ENCODE results near the gene TMEM108.

TMEM108 gene

GRCh38 chr3:133014325-133014724, 23.9 kb upstream of the TMEM108 start:
- TF ChIP-seq POLR2AphosphoS5 (IDR thresholded peaks at IDR 0.05; ENCODE audit: low read depth, low read length) (no peak), SIN3A (IDR thresholded peaks at IDR 0.05; ENCODE audit: borderline replicate concordance, insufficient read depth, low read length) (no peak), TAF1 (IDR thresholded peaks at IDR 0.05; ENCODE audit: borderline replicate concordance, insufficient read depth, low read length) (no peak), REST (IDR thresholded peaks at IDR 0.05; ENCODE audit: insufficient read depth in 1 of 2, low read depth in 2 of 2, low read length in 2 of 2) (no peak), FOXP2 (optimal IDR thresholded peaks at IDR 0.05; ENCODE audit: borderline replicate concordance, extremely low read depth, extremely low read length, insufficient read depth) (no peak)

GRCh38 chr3:133016838-133017309, 21.3 kb upstream of the TMEM108 start:
- TF ChIP-seq SIN3A (IDR thresholded peaks at IDR 0.05; ENCODE audit: borderline replicate concordance, insufficient read depth, low read length) (no peak), POLR2AphosphoS5 (IDR thresholded peaks at IDR 0.05; ENCODE audit: low read depth, low read length) (no peak)

- TF ChIP-seq TAF1 (IDR thresholded peaks at IDR 0.05; ENCODE audit: borderline replicate concordance, insufficient read depth, low read length) (no peak), REST (IDR thresholded peaks at IDR 0.05; ENCODE audit: insufficient read depth in 1 of 2, low read depth in 2 of 2, low read length in 2 of 2) (no peak), SIN3A (IDR thresholded peaks at IDR 0.05; ENCODE audit: borderline replicate concordance, insufficient read depth, low read length) (no peak), POLR2AphosphoS5 (IDR thresholded peaks at IDR 0.05; ENCODE audit: low read depth, low read length) (no peak), FOXP2 (optimal IDR thresholded peaks at IDR 0.05; ENCODE audit: borderline replicate concordance, extremely low read depth, extremely low read length, insufficient read depth) (no peak)
Observed at GRCh38 chr3:133018921-133019320, 19.3 kb upstream of the TMEM108 start.

- TF ChIP-seq POLR2AphosphoS5 (IDR thresholded peaks at IDR 0.05; ENCODE audit: low read depth, low read length) (no peak), FOXP2 (optimal IDR thresholded peaks at IDR 0.05; ENCODE audit: borderline replicate concordance, extremely low read depth, extremely low read length, insufficient read depth) (no peak), SIN3A (IDR thresholded peaks at IDR 0.05; ENCODE audit: borderline replicate concordance, insufficient read depth, low read length) (no peak), TAF1 (IDR thresholded peaks at IDR 0.05; ENCODE audit: borderline replicate concordance, insufficient read depth, low read length) (no peak), REST (IDR thresholded peaks at IDR 0.05; ENCODE audit: insufficient read depth in 1 of 2, low read depth in 2 of 2, low read length in 2 of 2) (no peak)
Observed at GRCh38 chr3:133021206-133021605, 17.0 kb upstream of the TMEM108 start.

- TF ChIP-seq TAF1 (IDR thresholded peaks at IDR 0.05; ENCODE audit: borderline replicate concordance, insufficient read depth, low read length): no peak
Observed at GRCh38 chr3:133023362-133023761, 14.8 kb upstream of the TMEM108 start.

GRCh38 chr3:133025546-133025945, 12.6 kb upstream of the TMEM108 start:
- TF ChIP-seq SIN3A (IDR thresholded peaks at IDR 0.05; ENCODE audit: borderline replicate concordance, insufficient read depth, low read length) (no peak), POLR2AphosphoS5 (IDR thresholded peaks at IDR 0.05; ENCODE audit: low read depth, low read length) (no peak), FOXP2 (optimal IDR thresholded peaks at IDR 0.05; ENCODE audit: borderline replicate concordance, extremely low read depth, extremely low read length, insufficient read depth) (no peak)

- TF ChIP-seq FOXP2 (optimal IDR thresholded peaks at IDR 0.05; ENCODE audit: borderline replicate concordance, extremely low read depth, extremely low read length, insufficient read depth) (no peak), SIN3A (IDR thresholded peaks at IDR 0.05; ENCODE audit: borderline replicate concordance, insufficient read depth, low read length) (no peak), REST (IDR thresholded peaks at IDR 0.05; ENCODE audit: insufficient read depth in 1 of 2, low read depth in 2 of 2, low read length in 2 of 2) (no peak), POLR2AphosphoS5 (IDR thresholded peaks at IDR 0.05; ENCODE audit: low read depth, low read length) (no peak), TAF1 (IDR thresholded peaks at IDR 0.05; ENCODE audit: borderline replicate concordance, insufficient read depth, low read length) (no peak)
Observed at GRCh38 chr3:133032301-133032700, 5.9 kb upstream of the TMEM108 start.
